ENCODE results near the gene AAGAB. TPM values are rescaled to one million over a fixed set of nuclear protein-coding genes. Genes with fewer than 3 reads are reported as not detected.

Gene AAGAB
- total RNA-seq, 1 donor from 2014 or later = 35.8 TPM

DNA sequence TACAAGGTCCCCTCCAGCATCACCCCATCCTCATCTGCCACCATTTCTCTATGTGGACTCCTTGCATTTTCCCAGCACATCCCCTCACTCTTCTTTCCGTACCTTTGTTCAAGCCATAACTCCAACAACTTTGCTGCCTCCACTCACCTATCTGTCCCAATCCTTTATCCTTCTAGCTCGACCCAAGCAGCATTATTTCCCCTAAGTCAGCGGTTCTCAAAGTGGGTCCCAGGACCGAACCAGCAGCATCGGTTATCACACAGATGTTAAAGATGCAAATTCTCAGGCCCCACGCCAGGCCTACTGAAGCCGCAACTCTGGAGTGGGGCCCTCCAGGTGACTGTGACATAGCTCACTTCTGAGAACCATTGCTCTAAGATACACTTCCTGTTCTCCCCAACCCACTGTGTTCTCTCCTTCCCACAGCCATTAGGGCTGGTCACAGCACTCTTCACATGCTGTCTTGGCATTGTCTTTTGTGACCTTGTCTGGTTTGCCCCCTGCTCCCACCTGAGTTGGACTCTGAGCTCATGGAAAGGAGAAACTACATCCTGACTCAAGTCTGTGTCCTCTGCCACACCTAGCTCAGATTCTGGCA is 56.2 kb downstream of the AAGAB start:
- Mint-ChIP-seq H3K4me3 (ENCODE audit: low read depth) (no peak overlapping the region), H3K36me3 (ENCODE audit: low read depth) (peaks cover 68% of the 10 kb centered on the region), H3K9me3 (no peaks in the 10 kb centered on the region), H3K4me1 (ENCODE audit: low read depth) (peaks cover 12% of the 10 kb centered on the region), H3K27ac (peak overlapping the region; percentile 10), H3K27me3 (ENCODE audit: low read depth) (no peaks in the 10 kb centered on the region)
- intact Hi-C loops (cut with micrococcal nuclease) = no loop called here
- DNase-seq (ENCODE audit: low spot score) = no peak

DNA sequence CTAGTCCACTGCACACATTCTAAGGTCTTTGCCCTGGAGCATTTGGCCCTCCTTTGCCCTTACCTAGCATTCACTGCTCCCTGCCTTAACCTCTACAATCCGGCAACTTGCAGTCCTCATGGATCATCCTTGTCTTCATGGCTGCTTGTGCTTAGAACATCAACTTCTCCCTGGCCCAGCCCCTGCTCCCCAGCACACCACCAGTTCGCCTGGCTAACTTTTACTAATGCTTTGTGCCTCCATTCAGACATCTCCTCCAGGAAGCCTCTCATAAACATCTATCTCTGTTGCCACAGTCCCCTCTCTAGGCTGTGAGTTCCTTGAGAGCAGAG is 57.1 kb downstream of the AAGAB start:
- no peaks in the 10 kb centered on the region for H3K9me3 Mint-ChIP-seq

DNA sequence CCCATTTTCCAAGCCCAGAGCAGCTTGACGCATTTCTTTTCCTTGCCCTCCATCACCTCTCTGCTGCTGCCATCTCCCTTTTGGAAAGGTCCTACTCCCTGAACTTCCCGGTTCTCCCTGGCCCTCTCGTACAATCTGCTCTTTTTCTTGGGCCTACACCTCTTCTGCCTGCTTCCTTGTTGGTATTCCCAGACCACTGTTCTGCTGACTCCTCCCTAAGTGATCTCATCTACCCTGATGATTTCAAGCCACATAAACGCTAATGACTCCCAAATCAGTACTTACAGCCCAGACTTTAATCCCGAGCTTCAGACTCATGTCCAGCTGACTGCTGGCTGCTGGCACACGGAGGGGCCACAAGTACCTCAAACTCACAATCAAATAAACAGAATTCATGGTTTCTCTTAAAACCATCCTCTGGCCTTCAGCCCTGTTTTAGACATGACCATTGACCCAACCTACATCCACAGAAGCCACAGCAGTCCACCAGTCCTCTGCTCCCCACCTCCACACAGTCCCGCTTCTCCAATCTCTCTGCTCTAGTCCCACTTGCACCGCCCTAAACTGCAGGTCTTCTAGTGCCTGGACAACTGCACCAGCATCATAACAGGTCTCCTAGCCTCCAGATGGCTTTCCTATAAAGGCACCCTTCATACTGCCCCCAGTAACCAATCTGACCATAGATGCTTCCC is 57.6 kb downstream of the AAGAB start:
- Mint-ChIP-seq H3K9me3 (no peaks in the 10 kb centered on the region), H3K36me3 (ENCODE audit: low read depth) (peaks cover 73% of the 10 kb centered on the region), H3K4me3 (ENCODE audit: low read depth) (no peak overlapping the region), H3K27ac (peak overlapping the region; percentile 9), H3K4me1 (ENCODE audit: low read depth) (peaks cover 12% of the 10 kb centered on the region), H3K27me3 (ENCODE audit: low read depth) (no peaks in the 10 kb centered on the region)
- intact Hi-C loops (cut with micrococcal nuclease) = no loop called here
- no peak for DNase-seq (ENCODE audit: low spot score)

More for the DNA sequence above, 57.1 kb downstream of the AAGAB start:
- Mint-ChIP-seq H3K36me3 (ENCODE audit: low read depth) (peaks cover 68% of the 10 kb centered on the region), H3K4me1 (ENCODE audit: low read depth) (peaks cover 12% of the 10 kb centered on the region), H3K27ac (no peak overlapping the region), H3K4me3 (ENCODE audit: low read depth) (no peak overlapping the region), H3K27me3 (ENCODE audit: low read depth) (no peaks in the 10 kb centered on the region)
- intact Hi-C loops (cut with micrococcal nuclease) = no loop called here
- no peak for DNase-seq (ENCODE audit: low spot score)

DNA sequence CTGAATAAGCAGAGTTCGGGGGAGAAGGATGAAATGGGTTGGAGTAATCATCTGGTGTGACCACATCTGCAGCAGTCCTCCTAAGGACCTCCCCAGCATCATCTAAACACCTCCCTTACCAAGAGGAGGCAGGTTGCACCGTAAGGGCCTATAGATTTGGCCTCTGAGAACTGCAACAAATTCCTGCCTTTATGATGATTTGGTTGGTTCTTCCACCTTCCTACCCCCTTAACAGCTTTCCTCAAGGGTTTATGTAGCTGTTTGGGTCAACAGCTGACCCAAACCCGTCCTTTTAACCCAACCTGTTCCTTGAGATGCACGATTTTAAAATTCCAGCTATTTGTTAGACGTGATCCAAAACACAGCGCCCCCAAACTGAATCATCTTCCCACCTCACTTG is 58.2 kb downstream of the AAGAB start:
- H3K4me1 Mint-ChIP-seq (ENCODE audit: low read depth) = peaks cover 12% of the 10 kb centered on the region
- no peak overlapping the region for H3K4me3 Mint-ChIP-seq (ENCODE audit: low read depth)
- peak overlapping the region; percentile 9 for H3K27ac Mint-ChIP-seq
- H3K27me3 Mint-ChIP-seq (ENCODE audit: low read depth) = no peaks in the 10 kb centered on the region
- H3K9me3 Mint-ChIP-seq = no peaks in the 10 kb centered on the region
- intact Hi-C loops (cut with micrococcal nuclease) = no loop called here
- DNase-seq (ENCODE audit: low spot score) = no peak
- peaks cover 69% of the 10 kb centered on the region for H3K36me3 Mint-ChIP-seq (ENCODE audit: low read depth)

DNA sequence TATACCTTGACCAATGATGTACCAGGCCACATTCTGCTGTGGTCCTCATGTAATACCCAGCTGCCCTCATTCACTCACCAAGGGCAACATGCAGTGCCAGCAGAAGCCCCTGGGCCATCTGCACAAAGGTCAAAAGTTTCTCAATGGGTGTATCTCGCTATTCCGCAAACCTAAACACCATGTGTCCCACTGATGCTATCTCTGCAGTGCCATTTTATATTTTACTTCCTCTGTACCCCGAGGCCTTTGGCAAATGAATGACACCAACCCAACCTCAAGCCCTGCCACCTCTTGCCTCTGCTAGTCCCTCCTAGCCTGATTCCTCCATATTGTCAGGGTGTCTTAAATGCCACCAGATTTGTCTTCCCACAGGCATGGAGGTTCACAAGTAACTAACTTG is 59.2 kb downstream of the AAGAB start:
- Mint-ChIP-seq H3K27me3 (ENCODE audit: low read depth) (no peaks in the 10 kb centered on the region), H3K4me1 (ENCODE audit: low read depth) (peaks cover 12% of the 10 kb centered on the region), H3K27ac (no peak overlapping the region), H3K9me3 (no peaks in the 10 kb centered on the region), H3K4me3 (ENCODE audit: low read depth) (no peak overlapping the region), H3K36me3 (ENCODE audit: low read depth) (peaks cover 74% of the 10 kb centered on the region)
- DNase-seq (ENCODE audit: low spot score) = no peak
- intact Hi-C loops (cut with micrococcal nuclease) = no loop called here

DNA sequence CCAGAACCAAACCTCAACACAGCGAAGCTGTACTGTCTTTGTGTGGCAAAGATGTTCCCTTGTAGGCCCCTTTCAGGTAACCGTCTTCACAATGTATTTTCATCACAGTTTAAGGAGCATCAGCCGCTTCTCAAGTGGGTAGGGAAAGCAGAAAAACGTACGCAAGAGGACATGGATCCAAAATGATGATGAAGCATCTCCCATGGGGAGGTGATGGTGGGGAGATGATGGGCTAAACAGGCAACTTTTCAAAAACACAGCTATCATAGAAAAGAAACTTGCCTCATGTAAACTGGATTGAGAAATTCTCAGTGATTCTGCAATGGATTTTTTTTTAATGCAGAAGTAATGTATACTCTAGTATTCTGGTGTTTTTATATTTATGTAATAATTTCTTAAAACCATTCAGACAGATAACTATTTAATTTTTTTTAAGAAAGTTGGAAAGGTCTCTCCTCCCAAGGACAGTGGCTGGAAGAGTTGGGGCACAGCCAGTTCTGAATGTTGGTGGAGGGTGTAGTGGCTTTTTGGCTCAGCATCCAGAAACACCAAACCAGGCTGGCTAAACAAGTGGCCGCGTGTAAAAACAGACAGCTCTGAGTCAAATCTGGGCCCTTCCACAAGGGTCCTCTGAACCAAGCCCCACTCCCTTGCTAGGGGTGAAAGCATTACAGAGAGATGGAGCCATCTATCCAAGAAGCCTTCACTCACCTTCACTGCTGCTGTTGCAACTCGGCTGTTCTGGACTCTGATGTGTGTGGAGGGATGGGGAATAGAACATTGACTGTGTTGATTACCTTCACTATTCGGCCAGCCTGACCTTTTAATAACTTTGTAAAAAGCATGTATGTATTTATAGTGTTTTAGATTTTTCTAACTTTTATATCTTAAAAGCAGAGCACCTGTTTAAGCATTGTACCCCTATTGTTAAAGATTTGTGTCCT is 60.0 kb downstream of the AAGAB start:
- intact Hi-C loops (cut with micrococcal nuclease) = no loop called here
- H3K36me3 Mint-ChIP-seq (ENCODE audit: low read depth) = peaks cover 73% of the 10 kb centered on the region
- H3K27ac Mint-ChIP-seq = peak overlapping the region; percentile 34
- peaks cover 11% of the 10 kb centered on the region for H3K4me1 Mint-ChIP-seq (ENCODE audit: low read depth)
- no peak for DNase-seq (ENCODE audit: low spot score)
- no peaks in the 10 kb centered on the region for H3K27me3 Mint-ChIP-seq (ENCODE audit: low read depth)
- no peaks in the 10 kb centered on the region for H3K9me3 Mint-ChIP-seq
- H3K4me3 Mint-ChIP-seq (ENCODE audit: low read depth) = no peak overlapping the region

DNA sequence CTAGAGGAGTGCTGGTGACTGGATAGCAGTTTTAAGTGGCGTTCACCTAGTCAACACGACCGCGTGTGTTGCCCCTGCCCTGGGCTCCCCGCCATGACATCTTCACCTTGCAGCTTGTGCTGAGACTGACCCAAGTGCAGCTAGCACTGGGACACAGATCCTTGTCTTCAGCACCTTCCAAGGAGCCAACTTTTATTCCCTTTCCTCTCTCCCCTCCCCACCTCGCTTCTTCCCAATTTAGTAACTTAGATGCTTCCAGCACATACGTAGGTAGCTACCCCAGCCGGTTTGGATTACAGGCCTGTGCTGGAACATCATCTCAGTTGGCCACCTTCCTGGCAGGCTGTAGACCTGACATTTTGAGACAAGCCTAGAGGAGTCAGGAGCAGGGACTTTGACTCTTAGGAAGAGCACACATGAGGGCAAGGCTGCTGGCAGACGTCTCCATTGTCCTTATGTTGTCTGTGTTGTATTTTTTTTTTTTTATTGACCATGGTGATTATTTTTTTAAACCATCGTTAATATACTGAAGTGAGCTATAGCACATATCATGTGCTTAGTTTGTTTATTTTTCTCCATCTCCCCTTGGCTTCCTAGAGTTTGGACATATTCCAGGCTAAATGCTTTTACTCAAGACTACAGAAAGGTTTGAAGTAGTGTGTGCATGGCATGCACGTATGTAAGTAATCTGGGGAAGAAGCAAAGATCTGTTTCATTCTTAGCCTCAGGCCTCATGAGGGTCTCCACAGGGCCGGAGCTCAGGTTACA is 61.1 kb downstream of the AAGAB start:
- Mint-ChIP-seq H3K9me3 (no peaks in the 10 kb centered on the region), H3K27me3 (ENCODE audit: low read depth) (no peaks in the 10 kb centered on the region), H3K36me3 (ENCODE audit: low read depth) (peaks cover 78% of the 10 kb centered on the region), H3K4me3 (ENCODE audit: low read depth) (no peak overlapping the region), H3K4me1 (ENCODE audit: low read depth) (peaks cover 8% of the 10 kb centered on the region), H3K27ac (peak overlapping the region; percentile 18)
- DNase-seq (ENCODE audit: low spot score) = no peak
- intact Hi-C loops (cut with micrococcal nuclease) = no loop called here

DNA sequence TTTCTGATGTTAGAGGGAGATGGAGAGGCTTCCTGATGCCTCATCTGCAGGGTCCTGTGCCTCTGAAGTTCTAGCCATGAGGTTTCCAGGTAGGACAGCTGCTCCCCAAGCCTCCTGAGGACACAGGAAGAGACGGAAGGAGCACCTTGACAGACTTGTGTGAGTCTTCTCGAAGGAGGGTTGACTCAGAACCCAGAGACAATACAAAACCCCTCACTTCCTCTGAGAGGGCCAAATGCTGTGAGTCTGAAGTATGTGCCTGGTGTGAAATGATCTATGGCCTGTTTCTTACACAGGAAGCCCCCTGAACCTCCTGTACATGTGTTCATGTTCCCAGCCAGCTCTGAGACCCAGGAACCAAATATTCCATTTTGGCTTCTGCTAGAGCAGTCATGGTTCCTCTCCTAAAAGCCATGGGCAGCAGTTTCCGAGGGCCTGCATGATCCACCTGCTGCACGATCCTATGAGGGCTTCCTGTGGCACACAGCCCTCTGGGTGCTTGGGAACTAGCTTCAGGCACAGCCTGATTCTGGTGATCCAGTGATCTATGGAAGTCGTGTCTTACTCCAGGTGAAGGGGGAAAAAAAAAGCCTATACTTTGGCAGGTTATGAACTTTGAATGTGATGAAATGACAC is 62.2 kb downstream of the AAGAB start:
- Mint-ChIP-seq H3K27ac (no peak overlapping the region), H3K36me3 (ENCODE audit: low read depth) (peaks cover 80% of the 10 kb centered on the region), H3K4me1 (ENCODE audit: low read depth) (peaks cover 2% of the 10 kb centered on the region), H3K4me3 (ENCODE audit: low read depth) (no peak overlapping the region), H3K9me3 (no peaks in the 10 kb centered on the region), H3K27me3 (ENCODE audit: low read depth) (no peaks in the 10 kb centered on the region)
- DNase-seq (ENCODE audit: low spot score) = peak; percentile 7
- intact Hi-C loops (cut with micrococcal nuclease) = no loop called here

DNA sequence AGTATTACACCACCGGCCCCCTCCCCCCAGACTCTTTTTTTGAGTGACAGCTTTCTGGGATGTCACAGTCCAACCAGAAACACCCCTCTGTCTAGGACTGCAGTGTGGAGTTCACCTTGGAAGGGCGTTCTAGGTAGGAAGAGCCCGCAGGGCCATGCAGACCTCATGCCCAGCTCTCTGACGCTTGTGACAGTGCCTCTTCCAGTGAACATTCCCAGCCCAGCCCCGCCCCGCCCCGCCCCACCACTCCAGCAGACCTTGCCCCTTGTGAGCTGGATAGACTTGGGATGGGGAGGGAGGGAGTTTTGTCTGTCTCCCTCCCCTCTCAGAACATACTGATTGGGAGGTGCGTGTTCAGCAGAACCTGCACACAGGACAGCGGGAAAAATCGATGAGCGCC is 63.6 kb downstream of the AAGAB start:
- Mint-ChIP-seq H3K4me1 (ENCODE audit: low read depth) (peaks cover 6% of the 10 kb centered on the region), H3K27me3 (ENCODE audit: low read depth) (no peaks in the 10 kb centered on the region), H3K27ac (no peak overlapping the region), H3K36me3 (ENCODE audit: low read depth) (peaks cover 82% of the 10 kb centered on the region), H3K9me3 (no peaks in the 10 kb centered on the region), H3K4me3 (ENCODE audit: low read depth) (no peak overlapping the region)
- intact Hi-C loops (cut with micrococcal nuclease) = no loop called here
- peak; percentile 3 for DNase-seq (ENCODE audit: low spot score)

DNA sequence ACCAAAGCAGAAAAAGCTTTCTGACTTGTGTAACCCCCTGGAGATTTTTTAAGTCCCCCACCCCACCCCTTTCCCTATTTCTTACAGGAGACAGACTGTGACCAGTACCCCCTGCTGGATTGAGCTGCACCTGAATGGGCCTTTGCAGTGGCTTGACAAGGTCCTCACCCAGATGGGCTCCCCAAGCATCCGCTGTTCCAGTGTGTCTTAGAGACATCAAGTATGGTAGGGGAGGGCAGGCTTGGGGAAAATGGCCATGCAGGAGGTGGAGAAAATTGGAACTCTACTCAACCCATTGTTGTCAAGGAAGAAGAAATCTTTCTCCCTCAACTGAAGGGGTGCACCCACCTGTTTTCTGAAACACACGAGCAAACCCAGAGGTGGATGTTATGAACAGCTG is 64.1 kb downstream of the AAGAB start:
- Mint-ChIP-seq H3K27ac (no peak overlapping the region), H3K4me1 (ENCODE audit: low read depth) (peaks cover 6% of the 10 kb centered on the region), H3K36me3 (ENCODE audit: low read depth) (peaks cover 82% of the 10 kb centered on the region), H3K4me3 (ENCODE audit: low read depth) (no peak overlapping the region), H3K27me3 (ENCODE audit: low read depth) (no peaks in the 10 kb centered on the region), H3K9me3 (no peaks in the 10 kb centered on the region)
- DNase-seq (ENCODE audit: low spot score) = no peak
- intact Hi-C loops (cut with micrococcal nuclease) = no loop called here

DNA sequence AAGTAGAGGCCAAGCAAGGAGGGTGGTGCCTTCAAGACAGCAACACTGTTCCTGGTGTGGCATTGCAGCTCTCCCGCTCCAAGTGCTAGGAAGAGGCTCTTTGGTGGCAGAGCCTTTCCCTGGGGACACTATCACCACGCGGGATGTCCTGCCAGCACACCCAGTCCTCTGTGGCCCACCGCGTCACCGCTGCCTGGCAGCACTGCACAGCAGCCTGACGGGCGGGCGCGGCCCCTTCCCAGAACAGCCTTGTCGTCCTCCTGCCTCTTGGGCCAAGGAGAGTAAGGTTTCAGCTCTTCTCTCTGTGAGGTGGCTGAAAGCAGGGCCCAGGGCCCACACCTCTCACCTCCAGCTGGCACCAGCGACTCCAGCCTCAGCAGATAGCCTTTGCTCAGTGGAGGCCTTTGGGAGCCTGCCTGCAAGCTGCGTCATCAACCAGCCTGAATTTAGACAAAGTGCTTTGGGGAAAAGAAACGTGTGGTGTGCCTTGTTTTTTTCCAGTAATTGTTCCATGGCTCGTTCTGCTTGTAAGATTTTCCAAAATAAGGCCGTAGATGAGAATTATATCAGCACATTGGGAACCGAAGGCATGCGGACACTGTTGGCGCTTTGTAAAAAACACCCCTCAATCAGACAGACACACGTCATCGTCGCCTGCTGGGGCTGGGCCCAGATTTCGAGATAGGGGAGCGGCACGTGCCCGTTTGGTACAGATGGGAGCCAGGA is 65.0 kb downstream of the AAGAB start:
- Mint-ChIP-seq H3K9me3 (no peaks in the 10 kb centered on the region), H3K36me3 (ENCODE audit: low read depth) (peaks cover 79% of the 10 kb centered on the region), H3K4me3 (ENCODE audit: low read depth) (no peak overlapping the region), H3K27ac (no peak overlapping the region), H3K4me1 (ENCODE audit: low read depth) (peaks cover 10% of the 10 kb centered on the region), H3K27me3 (ENCODE audit: low read depth) (no peaks in the 10 kb centered on the region)
- intact Hi-C loops (cut with micrococcal nuclease) = no loop called here
- DNase-seq (ENCODE audit: low spot score) = no peak
